ENCODE results near the gene ZC3HAV1L.
"Not testable (repeated sequence)": the region's sequence is repeated elsewhere in the genome, so short reads cannot be mapped to it uniquely, and the experiment has no call there.

The ZC3HAV1L gene, protein sequence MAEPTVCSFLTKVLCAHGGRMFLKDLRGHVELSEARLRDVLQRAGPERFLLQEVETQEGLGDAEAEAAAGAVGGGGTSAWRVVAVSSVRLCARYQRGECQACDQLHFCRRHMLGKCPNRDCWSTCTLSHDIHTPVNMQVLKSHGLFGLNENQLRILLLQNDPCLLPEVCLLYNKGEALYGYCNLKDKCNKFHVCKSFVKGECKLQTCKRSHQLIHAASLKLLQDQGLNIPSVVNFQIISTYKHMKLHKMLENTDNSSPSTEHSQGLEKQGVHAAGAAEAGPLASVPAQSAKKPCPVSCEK

DNA sequence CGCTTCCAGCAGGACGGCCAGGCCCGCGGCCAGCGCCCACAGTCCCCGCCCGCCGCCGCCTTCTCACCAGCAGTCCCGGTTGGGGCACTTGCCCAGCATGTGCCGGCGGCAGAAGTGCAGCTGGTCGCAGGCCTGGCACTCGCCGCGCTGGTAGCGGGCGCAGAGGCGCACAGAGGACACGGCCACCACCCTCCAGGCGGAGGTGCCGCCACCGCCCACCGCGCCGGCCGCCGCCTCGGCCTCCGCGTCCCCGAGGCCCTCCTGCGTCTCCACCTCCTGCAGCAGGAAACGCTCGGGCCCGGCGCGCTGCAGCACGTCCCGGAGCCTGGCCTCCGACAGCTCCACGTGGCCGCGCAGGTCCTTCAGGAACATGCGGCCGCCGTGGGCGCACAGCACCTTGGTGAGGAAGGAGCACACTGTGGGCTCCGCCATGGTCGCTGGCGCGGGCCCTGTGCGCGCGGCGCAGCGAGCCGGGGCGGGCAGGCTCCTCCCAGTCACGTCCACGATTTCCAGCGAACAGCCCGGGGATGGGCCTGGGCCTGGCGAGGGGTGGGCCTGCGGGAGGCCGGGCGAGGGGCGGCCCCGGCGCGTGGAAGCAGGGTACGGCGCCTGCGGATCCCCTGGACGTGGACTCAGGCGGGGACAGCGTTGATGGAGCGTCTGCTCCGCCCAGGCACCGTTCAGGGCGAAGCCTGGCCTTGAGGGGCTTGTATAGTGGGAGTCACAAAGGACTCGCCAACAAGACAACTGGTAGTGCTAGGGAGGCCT lies at the start of gene ZC3HAV1L:
Gene ZC3HAV1L (minus strand): TSS at position 457 of the 768 bp plus-strand sequence. CDS start 25 bp downstream, at position 432.
- DNase-seq (ENCODE audit: low spot score) = peak; percentile 61

DNA sequence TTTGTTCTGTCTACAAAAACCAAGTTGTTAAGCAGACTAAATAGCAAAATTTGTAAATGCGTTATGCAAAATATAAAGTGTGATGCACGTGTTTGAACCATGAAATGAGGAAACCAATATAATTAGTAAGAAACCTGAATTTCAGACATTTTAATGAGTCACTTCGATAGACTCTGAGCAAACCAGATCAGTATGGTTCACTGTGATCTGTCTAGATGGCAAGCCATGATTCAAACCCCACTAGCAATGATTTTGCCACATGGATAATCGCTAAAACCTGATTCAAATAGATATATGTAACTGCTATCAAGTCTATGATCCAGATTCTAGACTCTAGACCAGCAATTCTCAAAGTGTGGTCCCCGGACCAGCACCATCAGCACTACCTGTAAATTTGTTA lies 48.9 kb upstream of the ZC3HAV1L start:
- no peak for DNase-seq (ENCODE audit: low spot score)

GRCh38 chr7:139081584-139081983 lies 45.7 kb upstream of the ZC3HAV1L start:
- no peak for DNase-seq (ENCODE audit: low spot score)

- no peak for DNase-seq (ENCODE audit: low spot score)
These were observed 45.1 kb upstream of the ZC3HAV1L start for GRCh38 chr7:139080905-139081304.

DNA sequence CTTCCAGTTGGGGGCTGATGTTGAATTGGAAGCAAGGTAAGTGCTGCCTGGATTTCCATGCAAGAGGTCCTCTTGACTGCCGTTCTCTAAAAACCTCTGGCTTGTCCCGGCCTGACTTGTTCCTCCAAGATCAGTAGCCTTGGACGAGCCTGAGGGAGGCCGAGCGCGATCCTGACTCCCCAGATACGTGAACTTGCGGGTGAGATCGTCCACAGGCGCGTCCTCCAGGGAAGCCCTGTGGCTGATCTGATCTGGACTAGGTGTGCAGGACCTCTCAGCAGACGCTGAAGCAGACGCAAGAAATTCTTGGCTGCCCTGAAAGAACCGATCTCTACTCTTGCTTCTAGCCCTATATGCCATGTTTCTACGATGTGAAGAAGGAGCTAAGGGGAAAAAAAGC lies 44.0 kb upstream of the ZC3HAV1L start:
- no peak for DNase-seq (ENCODE audit: low spot score)

DNA sequence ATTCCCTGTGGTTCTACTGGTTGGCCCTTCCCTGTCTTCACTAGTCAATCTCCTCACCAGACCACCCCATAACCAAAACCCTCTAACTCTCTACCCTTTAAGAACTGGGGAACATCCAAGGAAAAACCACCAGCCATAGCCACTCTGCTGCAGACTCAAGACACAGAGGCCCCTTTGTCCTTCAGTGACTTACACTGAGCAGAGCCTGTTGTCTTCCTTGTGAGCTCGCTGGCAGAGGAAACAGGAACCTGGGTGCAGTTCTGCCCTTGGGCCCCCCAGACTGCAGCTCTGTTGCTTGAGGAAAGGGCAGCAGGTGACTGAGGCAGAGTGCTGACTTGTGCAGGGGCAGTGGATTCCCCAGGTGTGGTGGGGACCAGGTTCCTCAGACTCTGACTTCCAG lies 43.1 kb upstream of the ZC3HAV1L start:
- DNase-seq (ENCODE audit: low spot score) = peak; percentile 68

DNA sequence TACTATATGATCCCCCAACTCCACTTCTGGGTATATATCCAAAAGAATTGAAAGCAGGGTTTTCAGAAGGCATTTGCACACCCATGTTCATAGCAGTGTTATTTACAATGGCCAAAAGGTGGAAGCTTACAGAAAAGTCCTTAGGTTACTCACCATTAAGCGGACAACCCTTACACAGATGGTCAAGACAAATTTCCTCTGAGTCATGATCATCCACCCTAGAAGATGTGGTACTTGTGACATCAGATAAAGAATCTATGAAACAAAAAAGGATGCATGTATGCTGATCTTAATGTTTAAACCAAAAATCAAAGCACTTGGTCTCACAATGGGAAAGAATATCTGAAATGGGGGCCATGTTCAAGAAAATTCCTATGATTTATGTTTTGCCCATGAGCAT lies 42.6 kb upstream of the ZC3HAV1L start:
- no peak for DNase-seq (ENCODE audit: low spot score)

DNA sequence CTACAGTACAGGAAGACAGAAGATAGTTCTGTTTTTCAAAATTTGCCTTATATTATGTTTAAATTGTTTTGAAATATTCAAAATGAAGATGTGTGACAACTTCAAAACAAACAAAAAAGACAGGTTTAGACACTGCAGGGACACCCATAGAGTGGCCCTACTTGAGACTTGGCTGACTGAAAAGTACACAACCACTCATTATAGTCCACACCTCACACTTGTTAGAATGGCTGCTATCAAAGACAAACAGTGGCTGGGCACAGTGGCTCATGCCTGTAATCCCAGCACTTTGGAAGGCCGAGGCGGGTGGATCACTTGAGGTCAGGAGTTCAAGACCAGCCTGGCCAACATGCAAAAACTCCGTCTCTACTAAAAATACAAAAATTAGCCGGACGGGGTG lies 41.9 kb upstream of the ZC3HAV1L start:
- not testable (repeated sequence) for DNase-seq (ENCODE audit: low spot score)

GRCh38 chr7:139075871-139076686 lies 40.2 kb upstream of the ZC3HAV1L start:
- no peak for DNase-seq (ENCODE audit: low spot score)

DNA sequence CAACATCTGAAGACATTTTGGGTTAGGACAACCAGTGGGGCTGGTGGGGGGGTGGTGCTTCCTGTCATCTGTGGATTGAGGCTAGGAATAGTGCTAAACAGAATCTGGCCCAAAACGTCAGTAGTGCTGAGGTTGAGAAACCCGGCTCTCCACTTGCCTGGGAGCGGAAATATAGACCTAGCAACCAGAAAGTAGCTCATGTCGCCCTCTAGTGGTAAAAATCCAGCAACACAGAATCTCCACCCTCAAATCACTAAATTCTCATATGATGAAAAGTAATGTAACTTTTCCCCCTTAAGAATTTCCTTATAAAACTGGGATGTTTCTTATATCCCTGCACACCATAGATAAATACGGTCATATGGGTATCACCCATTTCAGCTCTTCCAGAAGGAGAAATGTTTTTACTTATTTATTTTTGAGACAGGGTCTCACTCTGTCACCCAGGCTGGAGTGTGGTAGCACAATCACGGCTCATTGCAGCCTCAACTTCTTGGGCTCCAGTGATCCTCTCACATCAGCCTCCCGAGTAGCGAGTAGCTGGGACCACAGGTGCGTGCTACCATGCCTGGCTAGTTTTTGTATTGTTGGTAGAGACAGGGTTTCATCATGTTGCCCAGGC lies 39.3 kb upstream of the ZC3HAV1L start:
- peak; percentile 91 for DNase-seq (ENCODE audit: low spot score)

DNA sequence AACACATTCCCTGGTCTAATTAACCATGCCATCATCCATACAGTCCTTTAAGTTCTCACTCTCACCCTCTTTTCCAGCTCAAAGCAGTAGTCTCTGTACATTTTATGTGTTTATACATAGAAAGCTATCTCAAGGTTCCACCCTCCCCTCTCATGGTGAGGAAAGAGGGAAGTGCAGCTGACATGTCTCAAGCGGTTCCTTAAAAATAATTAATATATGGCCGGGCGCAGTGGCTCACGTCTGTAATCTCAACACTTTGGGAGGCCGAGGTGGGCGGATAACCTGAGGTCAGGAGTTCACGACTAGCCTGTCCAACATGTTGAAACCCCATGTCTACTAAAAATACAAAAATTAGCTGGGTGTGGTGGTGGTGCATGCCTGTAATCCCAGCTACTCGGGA lies 37.0 kb upstream of the ZC3HAV1L start:
- no peak for DNase-seq (ENCODE audit: low spot score)

DNA sequence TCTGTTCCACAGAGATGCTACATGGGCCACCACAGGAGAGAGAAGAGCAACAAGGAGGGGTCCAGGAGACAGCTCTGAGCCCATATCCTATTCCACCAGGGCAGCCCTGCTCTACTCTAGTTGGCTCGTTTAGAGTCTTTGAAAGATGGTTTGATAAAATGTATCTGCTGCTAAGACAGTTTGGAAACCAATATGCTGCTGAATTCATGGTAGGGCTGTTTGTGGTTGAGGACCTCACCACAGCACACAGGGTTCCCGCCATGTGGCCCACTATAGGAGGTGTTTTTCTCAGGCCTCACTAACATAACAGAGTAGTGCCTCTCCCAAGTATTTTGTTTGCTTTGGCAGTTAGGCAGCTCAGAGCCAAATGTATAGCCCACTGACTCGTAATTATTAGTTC lies 35.8 kb upstream of the ZC3HAV1L start:
- DNase-seq (ENCODE audit: low spot score) = no peak

- DNase-seq (ENCODE audit: low spot score) = no peak
These were observed 32.9 kb upstream of the ZC3HAV1L start for GRCh38 chr7:139068544-139069399.

DNA sequence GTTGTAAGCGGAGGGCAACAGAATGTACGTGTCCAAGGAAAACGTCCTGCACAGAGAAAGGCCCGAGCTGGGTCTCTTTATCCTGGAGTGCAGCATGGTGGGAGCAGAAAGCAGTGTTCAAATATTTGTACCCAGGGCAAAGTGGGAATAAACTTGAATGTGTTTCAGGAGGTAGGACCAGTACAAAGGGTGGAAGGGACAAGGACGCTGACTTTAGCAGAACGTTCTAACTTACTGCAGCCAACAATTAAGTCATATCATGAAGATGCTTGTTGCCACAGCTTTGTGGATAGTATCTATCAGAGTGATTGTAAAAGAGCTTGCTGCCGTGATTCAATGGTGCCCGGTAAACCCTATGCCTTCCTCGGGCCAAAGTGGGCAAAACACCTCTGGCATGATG lies 30.5 kb upstream of the ZC3HAV1L start:
- no peak for DNase-seq (ENCODE audit: low spot score)

- DNase-seq (ENCODE audit: low spot score) = no peak
These were observed 29.5 kb upstream of the ZC3HAV1L start for GRCh38 chr7:139065323-139065722.

- no peak for DNase-seq (ENCODE audit: low spot score)
These were observed 25.6 kb upstream of the ZC3HAV1L start for GRCh38 chr7:139061416-139061815.

- DNase-seq (ENCODE audit: low spot score) = no peak
These were observed 24.9 kb upstream of the ZC3HAV1L start for GRCh38 chr7:139060695-139061237.

DNA sequence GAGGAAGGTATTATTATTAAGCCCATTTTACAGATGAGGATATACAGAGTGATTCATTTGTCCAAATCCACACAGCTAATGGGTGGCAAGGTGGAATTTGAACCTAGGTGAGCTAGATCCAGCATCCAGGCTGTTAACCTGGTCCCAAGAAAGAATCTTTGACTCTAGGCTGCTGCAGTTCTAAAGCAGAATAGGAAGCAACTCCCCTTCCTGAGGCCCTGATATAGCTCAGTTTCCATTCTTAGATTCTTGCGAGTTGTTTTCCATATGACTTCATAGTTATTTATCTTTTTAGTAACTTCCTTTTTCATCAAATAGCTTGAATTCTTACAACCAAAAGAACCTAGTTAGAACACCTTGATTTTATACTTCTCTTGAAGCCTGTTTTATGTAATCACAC lies 24.1 kb upstream of the ZC3HAV1L start:
- no peak for DNase-seq (ENCODE audit: low spot score)

DNA sequence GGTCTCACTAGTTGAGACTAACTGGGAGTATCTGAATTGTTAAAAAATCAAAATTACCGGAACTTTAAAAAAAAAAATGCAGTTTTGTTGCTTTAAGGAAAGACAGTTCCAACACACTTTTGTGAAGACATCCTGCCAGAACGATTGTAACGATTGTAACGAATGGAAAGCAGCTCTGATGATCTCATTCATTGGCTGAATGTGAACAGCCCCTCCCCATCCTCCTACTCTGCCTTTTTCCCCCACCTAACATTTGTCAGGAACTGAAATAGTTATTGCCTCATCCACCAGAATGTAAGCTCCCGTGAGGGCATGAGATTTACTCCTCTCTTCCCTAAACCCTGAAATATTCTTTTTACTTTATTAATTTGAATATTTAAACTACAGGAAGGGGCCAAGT lies 23.1 kb upstream of the ZC3HAV1L start:
- DNase-seq (ENCODE audit: low spot score) = no peak

- DNase-seq (ENCODE audit: low spot score) = no peak
These were observed 19.8 kb upstream of the ZC3HAV1L start for GRCh38 chr7:139055674-139056073.

DNA sequence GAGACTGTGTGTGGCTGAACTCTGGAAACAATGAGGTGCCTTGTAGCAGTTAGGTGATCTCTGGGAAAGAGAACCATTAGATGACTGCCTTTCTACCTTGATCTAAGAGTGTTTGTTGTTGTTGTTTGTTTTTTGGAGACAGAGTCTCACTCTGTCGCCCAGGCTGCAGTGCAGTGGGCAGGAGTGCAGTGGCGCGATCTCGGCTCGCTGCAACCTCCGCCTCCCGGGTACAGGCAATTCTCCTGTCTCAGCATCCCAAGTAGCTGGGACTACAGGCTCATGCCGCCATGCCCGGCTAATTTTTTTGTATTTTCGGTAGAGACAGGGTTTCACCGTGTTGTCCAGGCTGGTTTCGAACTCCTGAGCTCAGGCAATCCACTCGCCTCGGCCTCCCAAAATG lies 18.8 kb upstream of the ZC3HAV1L start:
- not testable (repeated sequence) for DNase-seq (ENCODE audit: low spot score)

Data from COLO829 (cell line).